HEK293 (cell line): Measurements from ENCODE around the gene ELAVL2.
A peak's percentile ranks its signal among the peaks of the same experiment; 100 is the strongest.

ENCODE experiments used
- ATF2 ChIP-seq: fragments of 450-650 bp; formaldehyde crosslinking; IDR thresholded peaks from 2 replicates; pipeline ENCODE4 v1.5.1; 2016; ENCODE audit warnings: missing biosample characterization, missing genetic modification characterization, low read depth
- GLIS2 ChIP-seq: fragments of 450-650 bp; formaldehyde crosslinking; IDR thresholded peaks from 2 replicates; pipeline ENCODE4 v1.5.1; 2016; ENCODE audit warnings: missing biosample characterization, missing genetic modification characterization
- HIC1 ChIP-seq: fragments of 450-650 bp; formaldehyde crosslinking; IDR thresholded peaks from 2 replicates; pipeline ENCODE4 v1.5.1; 2016; ENCODE audit warnings: missing biosample characterization, missing genetic modification characterization
- KLF16 ChIP-seq: fragments of 450-650 bp; formaldehyde crosslinking; IDR thresholded peaks from 2 replicates; pipeline ENCODE4 v1.5.1; 2017; ENCODE audit warnings: missing biosample characterization, missing genetic modification characterization
- KLF17 ChIP-seq: fragments of 450-650 bp; formaldehyde crosslinking; IDR thresholded peaks from 2 replicates; pipeline ENCODE4 v1.5.1; 2016; ENCODE audit warnings: missing biosample characterization, missing genetic modification characterization
- OVOL3 ChIP-seq: fragments of 450-650 bp; formaldehyde crosslinking; IDR thresholded peaks from 2 replicates; pipeline ENCODE4 v1.5.1; 2016; ENCODE audit warnings: missing biosample characterization, missing genetic modification characterization
- PRDM10 ChIP-seq: fragments of 450-650 bp; formaldehyde crosslinking; IDR thresholded peaks from 2 replicates; pipeline ENCODE4 v1.5.1; 2016; ENCODE audit warnings: missing biosample characterization, missing genetic modification characterization
- REPIN1 ChIP-seq: fragments of 450-650 bp; formaldehyde crosslinking; IDR thresholded peaks from 2 replicates; pipeline ENCODE4 v1.5.1; 2017; ENCODE audit warnings: missing biosample characterization, missing genetic modification characterization, low read depth
- SCRT1 ChIP-seq: fragments of 450-650 bp; formaldehyde crosslinking; IDR thresholded peaks from 2 replicates; pipeline ENCODE4 v1.5.1; 2016; ENCODE audit warnings: missing biosample characterization, missing genetic modification characterization, borderline replicate concordance
- YY2 ChIP-seq: fragments of 450-650 bp; formaldehyde crosslinking; IDR thresholded peaks from 2 replicates; pipeline ENCODE4 v1.5.1; 2016; ENCODE audit warnings: missing biosample characterization, missing genetic modification characterization
- ZBTB20 ChIP-seq: fragments of 450-650 bp; formaldehyde crosslinking; IDR thresholded peaks from 2 replicates; pipeline ENCODE4 v1.5.1; 2016; ENCODE audit warnings: missing biosample characterization, missing genetic modification characterization
- ZBTB48 ChIP-seq: fragments of 450-650 bp; formaldehyde crosslinking; IDR thresholded peaks from 2 replicates; pipeline ENCODE4 v1.5.1; 2016; ENCODE audit warnings: missing biosample characterization, missing genetic modification characterization
- ZBTB49 ChIP-seq: fragments of 450-650 bp; formaldehyde crosslinking; IDR thresholded peaks from 2 replicates; pipeline ENCODE4 v1.5.1; 2016; ENCODE audit warnings: missing biosample characterization, missing genetic modification characterization, low read depth
- ZFHX2 ChIP-seq: fragments of 450-650 bp; formaldehyde crosslinking; conservative IDR thresholded peaks from 2 replicates; pipeline ENCODE4 v1.5.1; 2016; ENCODE audit warnings: missing biosample characterization, missing genetic modification characterization
- ZNF10 ChIP-seq: fragments of 450-650 bp; formaldehyde crosslinking; IDR thresholded peaks from 2 replicates; pipeline ENCODE4 v1.5.1; 2017; ENCODE audit warnings: missing biosample characterization, missing genetic modification characterization
- ZNF174 ChIP-seq: fragments of 450-650 bp; formaldehyde crosslinking; IDR thresholded peaks from 2 replicates; pipeline ENCODE4 v1.5.0; 2017; ENCODE audit warnings: missing biosample characterization, mild to moderate bottlenecking, missing genetic modification characterization
- ZNF221 ChIP-seq: fragments of 450-650 bp; formaldehyde crosslinking; IDR thresholded peaks from 2 replicates; pipeline ENCODE4 v1.5.1; 2017; ENCODE audit warnings: missing biosample characterization, missing genetic modification characterization, borderline replicate concordance
- ZNF248 ChIP-seq: fragments of 450-650 bp; formaldehyde crosslinking; IDR thresholded peaks from 2 replicates; pipeline ENCODE4 v1.5.1; 2017; ENCODE audit warnings: missing biosample characterization, missing genetic modification characterization
- ZNF354C ChIP-seq: fragments of 450-650 bp; formaldehyde crosslinking; IDR thresholded peaks from 2 replicates; pipeline ENCODE4 v1.5.1; 2016; ENCODE audit warnings: missing biosample characterization, missing genetic modification characterization, low read depth, borderline replicate concordance
- ZNF391 ChIP-seq: fragments of 450-650 bp; formaldehyde crosslinking; IDR thresholded peaks from 2 replicates; pipeline ENCODE4 v1.5.1; 2016; ENCODE audit warnings: low read depth, missing biosample characterization, missing genetic modification characterization, borderline replicate concordance
- ZNF394 ChIP-seq: fragments of 450-650 bp; formaldehyde crosslinking; IDR thresholded peaks from 2 replicates; pipeline ENCODE4 v1.5.1; 2016; ENCODE audit warnings: missing biosample characterization, missing genetic modification characterization, mild to moderate bottlenecking, moderate library complexity, borderline replicate concordance
- ZNF423 ChIP-seq: fragments of 450-650 bp; formaldehyde crosslinking; IDR thresholded peaks from 2 replicates; pipeline ENCODE4 v1.5.1; 2016; ENCODE audit warnings: missing biosample characterization, missing genetic modification characterization
- ZNF488 ChIP-seq: fragments of 450-650 bp; formaldehyde crosslinking; IDR thresholded peaks from 2 replicates; pipeline ENCODE4 v1.5.1; 2016; ENCODE audit warnings: missing biosample characterization, missing genetic modification characterization
- ZNF510 ChIP-seq: fragments of 450-650 bp; formaldehyde crosslinking; IDR thresholded peaks from 2 replicates; pipeline ENCODE4 v1.5.1; 2018; ENCODE audit warnings: mild to moderate bottlenecking, missing genetic modification characterization, missing biosample characterization; ENCODE audit not compliant: insufficient replicate concordance
- ZNF514 ChIP-seq: fragments of 450-650 bp; formaldehyde crosslinking; IDR thresholded peaks from 2 replicates; pipeline ENCODE4 v1.5.1; 2016; ENCODE audit warnings: missing biosample characterization, missing genetic modification characterization
- ZNF777 ChIP-seq: fragments of 450-650 bp; formaldehyde crosslinking; IDR thresholded peaks from 2 replicates; pipeline ENCODE4 v1.5.1; 2017; ENCODE audit warnings: missing biosample characterization, missing genetic modification characterization, borderline replicate concordance

The ELAVL2 gene

GRCh38 chr9:23850690-23851629 lies 24.9 kb upstream of the ELAVL2 start (continued):
- TF ChIP-seq ZNF248 (tag by site-specific recombination) (no peak), ZNF391 (peak; percentile 60; the same call in 1 of the 2 replicates), ZBTB49 (no peak), ZNF394 (tag by site-specific recombination) (peak; percentile 60; the same call in 1 of the 2 replicates), OVOL3 (tag by site-specific recombination) (no peak), ZNF514 (tag by site-specific recombination) (no peak), ZNF221 (tag by site-specific recombination) (no peak), KLF16 (tag by site-specific recombination) (peak; percentile 10; the same call in 1 of the 2 replicates), ZNF510 (tag by site-specific recombination) (no peak), ZNF777 (tag by site-specific recombination) (0 out of 2 replicates have a peak, but pooled peaks have one; percentile 67), ZNF10 (tag by site-specific recombination) (no peak), ZNF174 (no peak), ZNF354C (no peak), ZNF488 (tag by site-specific recombination) (0 out of 2 replicates have a peak, but pooled peaks have one; percentile 33), GLIS2 (peak; percentile 60), YY2 (tag by site-specific recombination) (no peak), PRDM10 (peak; percentile 0; the same call in 1 of the 2 replicates), KLF17 (peak; percentile 18; the same call in 1 of the 2 replicates), SCRT1 (tag by site-specific recombination) (peak; percentile 42; the same call in 1 of the 2 replicates), ZBTB20 (tag by site-specific recombination) (peak; percentile 76; the same call in 1 of the 2 replicates), ATF2 (tag by site-specific recombination) (no peak), ZNF423 (no peak), HIC1 (tag by site-specific recombination) (0 out of 2 replicates have a peak, but pooled peaks have one; percentile 23), REPIN1 (no peak; the same call in 1 of the 2 replicates), ZBTB48 (tag by site-specific recombination) (no peak; the same call in 1 of the 2 replicates), ZFHX2 (peak; percentile 93)
